H1 (cell line): ENCODE results near the gene CRYBG1. TPM values are rescaled to one million over a fixed set of nuclear protein-coding genes. Genes with fewer than 3 reads are reported as not detected.

ENCODE experiments used
- CHD2 ChIP-seq: IDR thresholded peaks from 2 replicates; pipeline ENCODE4 v1.6.1; 2012; ENCODE audit warnings: low read length, improper control_type of control experiment
- JUND ChIP-seq: IDR thresholded peaks from 2 replicates; pipeline ENCODE4 v1.6.1; 2011; ENCODE audit warnings: mild to moderate bottlenecking, improper control_type of control experiment, low read length
- polyA plus RNA-seq, 7 experiments: library from polyadenylated mRNA; depleted of rRNA in 3 of 7; stranded (reverse) in 5 of 7; unstranded in 2 of 7; fragments of >200 nt in 5 of 7; fragments of 200-250 nt in 2 of 7; gene quantifications; 1 replicate in 5 of 7; 2 replicates in 1 of 7; 4 replicates in 1 of 7; pipeline versions ENCODE4 v1.2.1 to v1.2.3, GENCODE V29; 2011 to 2013; ENCODE audit warnings: missing spikeins in 2 of 7, mixed read lengths in 2 of 7
- total RNA-seq: library from RNA; stranded (reverse); fragmentation: NEBNext Ultra II Directional; extraction: Animal tissue kit (Norgen Biotek cat#: 25700); gene quantifications from 2 replicates; pipeline ENCODE4 v1.2.1, GENCODE V29; 2021
- TF ChIP-seq, protein P1 (sequence below), 3 experiments: IDR thresholded peaks; 1 replicate in 2 of 3; 2 replicates in 1 of 3; pipeline versions ENCODE4 v1.5.1 to v1.6.1; 2011; ENCODE audit warnings: low read length in 3 of 3, mild to moderate bottlenecking in 3 of 3, inconsistent platforms in 2 of 3, low read depth in 1 of 3, moderate library complexity in 1 of 3; ENCODE audit not compliant: insufficient read depth in 1 of 3; ENCODE audit errors: control extremely low read depth in 1 of 3

The CRYBG1 gene
- total and polyA plus RNA-seq, 2 of the 8 experiments (the other 6 are each of a cell fraction or from before 2014, with no cell fraction given): 2.2 to 11.6 TPM

GRCh38 chr6:106530502-106530901 lies 170.0 kb downstream of the CRYBG1 start (continued):
- TF ChIP-seq, protein P1, sequence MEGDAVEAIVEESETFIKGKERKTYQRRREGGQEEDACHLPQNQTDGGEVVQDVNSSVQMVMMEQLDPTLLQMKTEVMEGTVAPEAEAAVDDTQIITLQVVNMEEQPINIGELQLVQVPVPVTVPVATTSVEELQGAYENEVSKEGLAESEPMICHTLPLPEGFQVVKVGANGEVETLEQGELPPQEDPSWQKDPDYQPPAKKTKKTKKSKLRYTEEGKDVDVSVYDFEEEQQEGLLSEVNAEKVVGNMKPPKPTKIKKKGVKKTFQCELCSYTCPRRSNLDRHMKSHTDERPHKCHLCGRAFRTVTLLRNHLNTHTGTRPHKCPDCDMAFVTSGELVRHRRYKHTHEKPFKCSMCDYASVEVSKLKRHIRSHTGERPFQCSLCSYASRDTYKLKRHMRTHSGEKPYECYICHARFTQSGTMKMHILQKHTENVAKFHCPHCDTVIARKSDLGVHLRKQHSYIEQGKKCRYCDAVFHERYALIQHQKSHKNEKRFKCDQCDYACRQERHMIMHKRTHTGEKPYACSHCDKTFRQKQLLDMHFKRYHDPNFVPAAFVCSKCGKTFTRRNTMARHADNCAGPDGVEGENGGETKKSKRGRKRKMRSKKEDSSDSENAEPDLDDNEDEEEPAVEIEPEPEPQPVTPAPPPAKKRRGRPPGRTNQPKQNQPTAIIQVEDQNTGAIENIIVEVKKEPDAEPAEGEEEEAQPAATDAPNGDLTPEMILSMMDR (IDR thresholded peaks at IDR 0.05; ENCODE audit: control extremely low read depth in 1 of 3, insufficient read depth in 1 of 3, low read depth in 1 of 3, low read length in 3 of 3): no peak
- TF ChIP-seq CHD2 (no peak), JUND (no peak)
